ENCODE results near the gene COL28A1. TPM values are rescaled to one million over a fixed set of nuclear protein-coding genes. Genes with fewer than 3 reads are reported as not detected.

Gene COL28A1
- total and polyA plus RNA-seq, 8 donors: 0.58 to 39.7 (median 4.5) TPM

GRCh38 chr7:7510794-7511193, 24.9 kb downstream of the COL28A1 start:
- Histone ChIP-seq H3K9me3 (no peaks in the 10 kb centered on the region), H3K4me1 (peaks cover 0 to 15% (median 5%) of the 10 kb centered on the region in 4 donors), H3K4me3 (no peak overlapping the region), H3K36me3 (no peaks in the 10 kb centered on the region), H3K27me3 (no peaks in the 10 kb centered on the region), H3K27ac (no peak overlapping the region)
- DNase-seq: no peak
- TF ChIP-seq EP300 (IDR thresholded peaks at IDR 0.05): no peak
- no peak for TF ChIP-seq POLR2A (IDR thresholded peaks at IDR 0.05)
- no peak for TF ChIP-seq CTCF (IDR thresholded peaks at IDR 0.05)
- TF ChIP-seq POLR2AphosphoS5 (IDR thresholded peaks at IDR 0.05): no peak
- WGBS, 5 donors: 74 to 86% (median 81%) methylated on average over 3 of the region's 3 CpGs
- intact Hi-C loops (cut with DNase I; ENCODE audit: low total_unique reads): no loop called here

- Histone ChIP-seq H3K4me3 (no peak overlapping the region), H3K27ac (peak overlapping the region in 1 of 5 donors; percentile 16), H3K27me3 (no peaks in the 10 kb centered on the region), H3K4me1 (peaks cover 0 to 15% (median 0%) of the 10 kb centered on the region in 4 donors), H3K9me3 (no peaks in the 10 kb centered on the region), H3K36me3 (peaks cover 0 to 11% (median 4%) of the 10 kb centered on the region in 4 donors)
- DNase-seq: no peak
- intact Hi-C loops (cut with DNase I; ENCODE audit: low total_unique reads): no loop called here
- no peak for TF ChIP-seq POLR2AphosphoS5 (IDR thresholded peaks at IDR 0.05)
- TF ChIP-seq POLR2A (IDR thresholded peaks at IDR 0.05): no peak
- TF ChIP-seq EP300 (IDR thresholded peaks at IDR 0.05): no peak
- no peak for TF ChIP-seq CTCF (IDR thresholded peaks at IDR 0.05)
- 30 to 56% (median 33%) methylated on average over 6 of the region's 6 CpGs for WGBS, 5 donors
Observed at GRCh38 chr7:7505915-7506314, 29.8 kb downstream of the COL28A1 start.

GRCh38 chr7:7504910-7505704, 30.6 kb downstream of the COL28A1 start:
- no peak for DNase-seq
- intact Hi-C loops (cut with DNase I; ENCODE audit: low total_unique reads): no loop called here
- Histone ChIP-seq H3K27ac (no peak overlapping the region), H3K4me3 (no peak overlapping the region), H3K36me3 (peaks cover 0 to 11% (median 4%) of the 10 kb centered on the region in 4 donors), H3K9me3 (no peaks in the 10 kb centered on the region), H3K27me3 (no peaks in the 10 kb centered on the region), H3K4me1 (peaks cover 0 to 15% (median 0%) of the 10 kb centered on the region in 4 donors)
- no peak for TF ChIP-seq POLR2AphosphoS5 (IDR thresholded peaks at IDR 0.05)
- no peak for TF ChIP-seq EP300 (IDR thresholded peaks at IDR 0.05)
- no peak for TF ChIP-seq POLR2A (IDR thresholded peaks at IDR 0.05)
- no peak for TF ChIP-seq CTCF (IDR thresholded peaks at IDR 0.05)
- WGBS, 5 donors: 57 to 67% (median 61%) methylated on average over 3 of the region's 3 CpGs

- Histone ChIP-seq H3K36me3 (peaks cover 0 to 11% (median 4%) of the 10 kb centered on the region in 4 donors), H3K27ac (no peak overlapping the region), H3K27me3 (no peaks in the 10 kb centered on the region), H3K9me3 (no peaks in the 10 kb centered on the region), H3K4me1 (peaks cover 0 to under 1% (median 0%) of the 10 kb centered on the region in 4 donors), H3K4me3 (no peak overlapping the region)
- 73 to 86% (median 77%) methylated on average over 2 of the region's 2 CpGs for WGBS, 5 donors
- DNase-seq: no peak
- no peak for TF ChIP-seq POLR2AphosphoS5 (IDR thresholded peaks at IDR 0.05)
- TF ChIP-seq EP300 (IDR thresholded peaks at IDR 0.05): no peak
- no peak for TF ChIP-seq CTCF (IDR thresholded peaks at IDR 0.05)
- TF ChIP-seq POLR2A (IDR thresholded peaks at IDR 0.05): no peak
- intact Hi-C loops (cut with DNase I; ENCODE audit: low total_unique reads): no loop called here
Observed at GRCh38 chr7:7499892-7500291, 35.8 kb downstream of the COL28A1 start.
